Measurements from ENCODE around the gene PSMA8. TPM values are rescaled to one million over a fixed set of nuclear protein-coding genes. Genes with fewer than 3 reads are reported as not detected.
A peak's percentile ranks its signal among the peaks of the same experiment; 100 is the strongest.
"Not testable (repeated sequence)": the region's sequence is repeated elsewhere in the genome, so short reads cannot be mapped to it uniquely, and the experiment has no call there.

The PSMA8 gene
- 9.7 TPM for polyA plus RNA-seq (2012; ENCODE audit: insufficient read depth, insufficient read length)

- peak; percentile 82 for DNase-seq (ENCODE audit: low read depth, low spot score)
- H3K4me3 ChIP-seq (ENCODE audit: low read length), result peak within 1 kb of the TSS; percentile 69
Observed at GRCh38 chr18:26133652-26134051, at the start of gene PSMA8. TSS of gene PSMA8 (plus strand) at chr18:26133869. CDS start at chr18:26133966, 97 bp downstream.

GRCh38 chr18:26085056-26085455 is 48.6 kb upstream of the PSMA8 start:
- DNase-seq (ENCODE audit: low read depth, low spot score), result no peak
- no peak overlapping the region for H3K4me3 ChIP-seq (ENCODE audit: low read length)

- no peak overlapping the region for H3K4me3 ChIP-seq (ENCODE audit: low read length)
- DNase-seq (ENCODE audit: low read depth, low spot score), result no peak
Observed at GRCh38 chr18:26086959-26087358, 46.7 kb upstream of the PSMA8 start.

- no peak overlapping the region for H3K4me3 ChIP-seq (ENCODE audit: low read length)
- DNase-seq (ENCODE audit: low read depth, low spot score), result no peak
Observed at GRCh38 chr18:26088487-26088886, 45.2 kb upstream of the PSMA8 start.

GRCh38 chr18:26089293-26090129 is 44.2 kb upstream of the PSMA8 start:
- no peak for DNase-seq (ENCODE audit: low read depth, low spot score)
- peak overlapping the region; percentile 70 for H3K4me3 ChIP-seq (ENCODE audit: low read length)

- H3K4me3 ChIP-seq (ENCODE audit: low read length), result peak within 1 kb of the TSS; percentile 70
- DNase-seq (ENCODE audit: low read depth, low spot score), result peak; percentile 67
Observed at GRCh38 chr18:26090130-26091046, 43.3 kb upstream of the PSMA8 start, which contains the start of gene SS18. TSS of gene SS18 (minus strand) at chr18:26090613. CDS start at chr18:26090569, 44 bp downstream.

GRCh38 chr18:26091047-26091630 is 42.5 kb upstream of the PSMA8 start:
- no peak for DNase-seq (ENCODE audit: low read depth, low spot score)

GRCh38 chr18:26096852-26097251 is 36.8 kb upstream of the PSMA8 start:
- H3K4me3 ChIP-seq (ENCODE audit: low read length), result no peak overlapping the region
- no peak for DNase-seq (ENCODE audit: low read depth, low spot score)

More at GRCh38 chr18:26091047-26091630, 42.5 kb upstream of the PSMA8 start:
- H3K4me3 ChIP-seq (ENCODE audit: low read length), result peak overlapping the region; percentile 70

GRCh38 chr18:26097563-26097962 is 36.1 kb upstream of the PSMA8 start:
- DNase-seq (ENCODE audit: low read depth, low spot score), result no peak
- H3K4me3 ChIP-seq (ENCODE audit: low read length), result no peak overlapping the region

GRCh38 chr18:26103579-26103978 is 30.1 kb upstream of the PSMA8 start:
- peak; percentile 35 for DNase-seq (ENCODE audit: low read depth, low spot score)
- H3K4me3 ChIP-seq (ENCODE audit: low read length), result no peak overlapping the region

- H3K4me3 ChIP-seq (ENCODE audit: low read length), result no peak overlapping the region
- no peak for DNase-seq (ENCODE audit: low read depth, low spot score)
Observed at GRCh38 chr18:26104035-26104434, 29.6 kb upstream of the PSMA8 start.

GRCh38 chr18:26119246-26119645 is 14.4 kb upstream of the PSMA8 start:
- H3K4me3 ChIP-seq (ENCODE audit: low read length), result no peak overlapping the region
- DNase-seq (ENCODE audit: low read depth, low spot score), result no peak

GRCh38 chr18:26121476-26121875 is 12.2 kb upstream of the PSMA8 start:
- H3K4me3 ChIP-seq (ENCODE audit: low read length), result no peak overlapping the region
- DNase-seq (ENCODE audit: low read depth, low spot score), result no peak

- not testable (repeated sequence) for H3K4me3 ChIP-seq (ENCODE audit: low read length); DNase-seq (ENCODE audit: low read depth, low spot score)
Observed at GRCh38 chr18:26121994-26122393, 11.7 kb upstream of the PSMA8 start.

GRCh38 chr18:26127786-26128185 is 5.9 kb upstream of the PSMA8 start:
- DNase-seq (ENCODE audit: low read depth, low spot score), result no peak
- H3K4me3 ChIP-seq (ENCODE audit: low read length), result no peak overlapping the region

GRCh38 chr18:26128192-26128591 is 5.5 kb upstream of the PSMA8 start:
- DNase-seq (ENCODE audit: low read depth, low spot score), result not testable (repeated sequence)

GRCh38 chr18:26134107-26134506 is 438 bp downstream of the PSMA8 start:
- peak overlapping the region; percentile 69 for H3K4me3 ChIP-seq (ENCODE audit: low read length)
- DNase-seq (ENCODE audit: low read depth, low spot score), result peak; percentile 45

More at GRCh38 chr18:26128192-26128591, 5.5 kb upstream of the PSMA8 start:
- not testable (repeated sequence) for H3K4me3 ChIP-seq (ENCODE audit: low read length)

- DNase-seq (ENCODE audit: low read depth, low spot score), result no peak
- no peak overlapping the region for H3K4me3 ChIP-seq (ENCODE audit: low read length)
Observed at GRCh38 chr18:26135548-26135947, 1.9 kb downstream of the PSMA8 start.

- no peak overlapping the region for H3K4me3 ChIP-seq (ENCODE audit: low read length)
- no peak for DNase-seq (ENCODE audit: low read depth, low spot score)
Observed at GRCh38 chr18:26157326-26157725, 23.7 kb downstream of the PSMA8 start.
